Measurements from ENCODE around the gene KDR. TPM values are rescaled to one million over a fixed set of nuclear protein-coding genes. Genes with fewer than 3 reads are reported as not detected.
A peak's percentile ranks its signal among the peaks of the same experiment; 100 is the strongest.

The KDR gene
- total RNA-seq, 2 donors from 2014 or later = 2.1 to 14.9 TPM

- WGBS, 2 experiments (ENCODE audit: insufficient coverage in 1 of 2, insufficient read length in 1 of 2) = 49 to 62% methylated on average over 2 to 6 of the region's 6 CpGs
- Histone ChIP-seq H3K36me3 (ENCODE audit: control insufficient read depth, insufficient read depth, low read length) (no peaks in the 10 kb centered on the region), H3K9ac (ENCODE audit: extremely low read depth, low read length, poor library complexity, severe bottlenecking) (no peak overlapping the region), H3K27ac (ENCODE audit: low read depth, low read length) (no peak overlapping the region), H3K27me3 (ENCODE audit: control insufficient read depth, insufficient read depth, low read length, poor library complexity, severe bottlenecking) (peaks cover 35% of the 10 kb centered on the region), H3K4me3 (ENCODE audit: low read length) (peak overlapping the region; percentile 89), H3K9me3 (ENCODE audit: control insufficient read depth, low read length) (no peaks in the 10 kb centered on the region), H3K4me1 (ENCODE audit: control insufficient read depth, insufficient read depth, low read length) (no peaks in the 10 kb centered on the region)
- H3K27ac Mint-ChIP-seq = no peak overlapping the region
- H3K36me3 Mint-ChIP-seq (ENCODE audit: low read depth) = no peaks in the 10 kb centered on the region
- no peak for DNase-seq
- H3K9me3 Mint-ChIP-seq = peaks cover 4% of the 10 kb centered on the region
- H3K27me3 Mint-ChIP-seq (ENCODE audit: insufficient read depth) = peaks cover 26% of the 10 kb centered on the region
- peaks cover 16% of the 10 kb centered on the region for H3K4me1 Mint-ChIP-seq
- H3K4me3 Mint-ChIP-seq = peak overlapping the region; percentile 74
- TF ChIP-seq CTCF (conservative IDR thresholded peaks at IDR 0.05) = no peak
Measured at GRCh38 chr4:55123791-55124190, 1.6 kb downstream of the KDR start.

- Mint-ChIP-seq H3K27me3 (ENCODE audit: insufficient read depth) (peaks cover 26% of the 10 kb centered on the region), H3K4me1 (peaks cover 26% of the 10 kb centered on the region), H3K9me3 (no peaks in the 10 kb centered on the region), H3K4me3 (no peak overlapping the region), H3K27ac (no peak overlapping the region), H3K36me3 (ENCODE audit: low read depth) (no peaks in the 10 kb centered on the region)
- Histone ChIP-seq H3K4me1 (ENCODE audit: control insufficient read depth, insufficient read depth, low read length) (no peaks in the 10 kb centered on the region), H3K27me3 (ENCODE audit: control insufficient read depth, insufficient read depth, low read length, poor library complexity, severe bottlenecking) (peaks cover 35% of the 10 kb centered on the region), H3K4me3 (ENCODE audit: low read length) (no peak overlapping the region), H3K27ac (ENCODE audit: low read depth, low read length) (no peak overlapping the region), H3K9ac (ENCODE audit: extremely low read depth, low read length, poor library complexity, severe bottlenecking) (no peak overlapping the region), H3K36me3 (ENCODE audit: control insufficient read depth, insufficient read depth, low read length) (no peaks in the 10 kb centered on the region), H3K9me3 (ENCODE audit: control insufficient read depth, low read length) (no peaks in the 10 kb centered on the region)
- no peak for DNase-seq
- 90 to 100% methylated on average over 1 to 2 of the region's 2 CpGs for WGBS, 2 experiments (ENCODE audit: insufficient coverage in 1 of 2, insufficient read length in 1 of 2)
- no peak for TF ChIP-seq CTCF (conservative IDR thresholded peaks at IDR 0.05)
Measured at GRCh38 chr4:55122235-55122634, 3.2 kb downstream of the KDR start.

GRCh38 chr4:55121246-55121645 is 4.1 kb downstream of the KDR start:
- H3K27me3 Mint-ChIP-seq (ENCODE audit: insufficient read depth) = peaks cover 20% of the 10 kb centered on the region
- H3K27ac Mint-ChIP-seq = no peak overlapping the region
- Histone ChIP-seq H3K36me3 (ENCODE audit: control insufficient read depth, insufficient read depth, low read length) (no peaks in the 10 kb centered on the region), H3K27me3 (ENCODE audit: control insufficient read depth, insufficient read depth, low read length, poor library complexity, severe bottlenecking) (peaks cover 29% of the 10 kb centered on the region), H3K4me1 (ENCODE audit: control insufficient read depth, insufficient read depth, low read length) (peaks cover 6% of the 10 kb centered on the region), H3K9ac (ENCODE audit: extremely low read depth, low read length, poor library complexity, severe bottlenecking) (no peak overlapping the region), H3K27ac (ENCODE audit: low read depth, low read length) (no peak overlapping the region), H3K9me3 (ENCODE audit: control insufficient read depth, low read length) (no peaks in the 10 kb centered on the region), H3K4me3 (ENCODE audit: low read length) (no peak overlapping the region)
- WGBS, 2 experiments (ENCODE audit: insufficient coverage in 1 of 2, insufficient read length in 1 of 2) = 87 to 96% methylated on average over 4 of the region's 4 CpGs
- peaks cover 32% of the 10 kb centered on the region for H3K4me1 Mint-ChIP-seq
- no peak for DNase-seq
- no peaks in the 10 kb centered on the region for H3K36me3 Mint-ChIP-seq (ENCODE audit: low read depth)
- H3K9me3 Mint-ChIP-seq = no peaks in the 10 kb centered on the region
- no peak for TF ChIP-seq CTCF (conservative IDR thresholded peaks at IDR 0.05)
- H3K4me3 Mint-ChIP-seq = no peak overlapping the region
